Neural cell (in vitro differentiated cells): ENCODE results near the gene WFS1.

Experiments
- CTCF ChIP-seq: fragments of 450-650 bp; IDR thresholded peaks from 2 replicates; pipeline ENCODE4 v1.5.1; 2014; ENCODE audit warnings: antibody characterized with exemption, mild to moderate bottlenecking, moderate library complexity; ENCODE audit not compliant: poor library complexity, severe bottlenecking
- EP300 ChIP-seq: fragments of 450-650 bp; conservative IDR thresholded peaks from 2 replicates; pipeline ENCODE4 v1.6.1; 2014; ENCODE audit warnings: antibody characterized with exemption, mild to moderate bottlenecking, moderate library complexity; ENCODE audit not compliant: poor library complexity, severe bottlenecking
- EZH2 ChIP-seq: fragments of 200-600, 300-800 bp; shearing (Covaris generic), sonication (generic); IDR thresholded peaks from 2 replicates; pipeline ENCODE4 v1.6.1; 2014; ENCODE audit warnings: antibody characterized with exemption, low read length, borderline replicate concordance, mild to moderate bottlenecking; ENCODE audit not compliant: insufficient read depth, poor library complexity, severe bottlenecking
- MXI1 ChIP-seq: fragments of 450-650 bp; conservative IDR thresholded peaks from 2 replicates; pipeline ENCODE4 v1.6.1; 2014; ENCODE audit warnings: antibody characterized with exemption, mild to moderate bottlenecking; ENCODE audit not compliant: poor library complexity, severe bottlenecking
- POLR2AphosphoS5 ChIP-seq: IDR thresholded peaks from 2 replicates; pipeline ENCODE4 v1.6.1; 2012
- RAD21 ChIP-seq: fragments of 450-650 bp; conservative IDR thresholded peaks from 2 replicates; pipeline ENCODE4 v1.6.1; 2014; ENCODE audit warnings: antibody characterized with exemption, mild to moderate bottlenecking, moderate library complexity
- REST ChIP-seq: IDR thresholded peaks from 2 replicates; pipeline ENCODE4 v1.6.1; 2012; ENCODE audit warnings: borderline replicate concordance
- SMC3 ChIP-seq: fragments of 450-650 bp; conservative IDR thresholded peaks from 2 replicates; pipeline ENCODE4 v1.6.1; 2014; ENCODE audit warnings: antibody characterized with exemption, mild to moderate bottlenecking, moderate library complexity; ENCODE audit not compliant: poor library complexity
- TAF1 ChIP-seq: IDR thresholded peaks from 2 replicates; pipeline ENCODE4 v1.6.1; 2012; ENCODE audit warnings: low read depth

DNA sequence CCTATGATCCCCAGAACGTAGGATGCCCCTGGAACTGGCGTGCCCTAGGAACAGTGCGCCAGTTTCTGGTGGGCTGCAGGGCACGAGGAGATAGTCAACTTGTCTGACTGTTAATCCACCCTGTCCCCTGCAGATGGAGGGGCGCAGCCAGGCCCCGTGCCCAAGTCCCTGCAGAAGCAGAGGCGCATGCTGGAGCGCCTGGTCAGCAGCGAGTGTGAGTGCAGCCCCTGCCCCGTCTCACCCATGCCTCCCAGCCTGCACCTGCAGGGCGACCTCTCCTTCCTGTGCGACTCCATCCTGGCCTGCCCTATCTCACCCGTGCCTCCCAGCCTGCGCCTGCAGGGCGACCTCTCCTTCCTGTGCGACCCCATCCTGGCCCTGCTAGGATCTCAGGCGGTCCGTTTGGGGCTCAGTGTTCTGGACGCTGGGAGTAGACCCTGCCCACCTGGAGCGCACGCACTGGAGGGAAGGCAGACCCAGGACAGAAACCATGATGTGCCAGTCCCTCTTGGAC, 22.2 kb downstream of the WFS1 start:
- TF ChIP-seq CTCF = no peak
- no peak for TF ChIP-seq TAF1
- no peak for TF ChIP-seq EZH2
- TF ChIP-seq POLR2AphosphoS5 = no peak
- no peak for TF ChIP-seq RAD21
- TF ChIP-seq EP300 = no peak
- no peak for TF ChIP-seq REST
- no peak for TF ChIP-seq SMC3
- no peak for TF ChIP-seq MXI1
